GM12878 (cell line): ENCODE results near the gene AIF1. TPM values are rescaled to one million over a fixed set of nuclear protein-coding genes. Genes with fewer than 3 reads are reported as not detected.

ENCODE experiments used
- ATAC-seq: fragments of 200-7000 bp; cut with Tn5 transposase; 3 replicates; pipeline ENCODE4 v1.9.1; 2020; ENCODE audit warnings: mild to moderate bottlenecking, moderate library complexity
- BruUV-seq: library from RNA; stranded (reverse); fragments of 400-500 nt; replicated peaks from 2 replicates; lab custom pipeline; 2021; lab: Mats Ljungman, UMichigan
- CTCF ChIA-PET: fragments of 300-600 bp; sonication (Branson Sonifier 250); formaldehyde crosslinking; extraction: SDS; loops from one replicate; lab custom pipeline; 2021; ENCODE audit warnings: inconsistent platforms; lab: Yijun Ruan, JAX
- POLR2A ChIA-PET: fragments of 350-600 bp; formaldehyde crosslinking; extraction: SDS; loops from one replicate; lab custom pipeline; 2021; ENCODE audit warnings: inconsistent platforms; lab: Charles Lee
- RAD21 ChIA-PET: fragments of 300-600 bp; sonication (Branson Sonifier 250); formaldehyde crosslinking; loops from one replicate; lab custom pipeline; 2023; ENCODE audit warnings: antibody characterized with exemption; ENCODE audit not compliant: unreplicated experiment; lab: Charles Lee
- SMC1A ChIA-PET: fragments of 300-600 bp; sonication (Branson Sonifier 250); formaldehyde crosslinking; loops from one replicate; lab custom pipeline; 2023; ENCODE audit not compliant: unreplicated experiment, uncharacterized antibody; lab: Charles Lee
- DNase-seq: peaks from one replicate; pipeline ENCODE4 v3.0.0-alpha.2; 2011; ENCODE audit warnings: low read depth, low spot score
- FAIRE-seq: peaks from 3 replicates; lab custom pipeline; 2011; peaks lifted over from hg19 to GRCh38; lab: Jason Lieb, UNC
- H2AFZ ChIP-seq: 2 replicates; pipeline ENCODE4 v1.6.0; 2011; ENCODE audit warnings: low read depth, low read length, control low read depth; ENCODE audit not compliant: control insufficient read depth
- H3K27ac ChIP-seq: 2 replicates; pipeline ENCODE4 v1.5.1; 2011; ENCODE audit warnings: control low read depth; ENCODE audit not compliant: control insufficient read depth, insufficient read depth
- H3K27me3 ChIP-seq, 2 experiments: replicated peaks in 1 of 2; 2 replicates each; pipeline versions ENCODE4 v1.6.0 to v1.6.1; 2011; ENCODE audit warnings: low read length in 1 of 2; ENCODE audit not compliant: control insufficient read depth in 2 of 2, insufficient read depth in 2 of 2
- H3K36me3 ChIP-seq, 2 experiments: 2 replicates each; pipeline ENCODE4 v1.5.1; 2011; ENCODE audit warnings: low read length in 1 of 2; ENCODE audit not compliant: control insufficient read depth in 2 of 2, insufficient read depth in 2 of 2
- H3K4me1 ChIP-seq: 2 replicates; pipeline ENCODE4 v1.6.1; 2011; ENCODE audit warnings: mild to moderate bottlenecking, low read length, moderate library complexity, mixed read lengths; ENCODE audit not compliant: control insufficient read depth, insufficient read depth
- H3K4me2 ChIP-seq: 2 replicates; pipeline ENCODE4 v1.6.0; 2011; ENCODE audit warnings: control low read depth; ENCODE audit not compliant: control insufficient read depth, insufficient read depth
- H3K4me3 ChIP-seq: fragments of 200-600 bp; sonication (generic); 2 replicates; pipeline ENCODE4 v1.5.1; 2016
- H3K79me2 ChIP-seq: 2 replicates; pipeline ENCODE4 v1.6.0; 2011; ENCODE audit warnings: low read length; ENCODE audit not compliant: control insufficient read depth, insufficient read depth
- H3K9ac ChIP-seq: 2 replicates; pipeline ENCODE4 v1.8.0; 2011; ENCODE audit warnings: low read length, control low read depth, mixed read lengths; ENCODE audit not compliant: control insufficient read depth, insufficient read depth
- H3K9me3 ChIP-seq: replicated peaks from 3 replicates; pipeline ENCODE4 v1.5.1; 2011; ENCODE audit warnings: mild to moderate bottlenecking, low read length; ENCODE audit not compliant: control insufficient read depth, insufficient read depth
- H4K20me1 ChIP-seq: 2 replicates; pipeline ENCODE4 v1.6.0; 2011; ENCODE audit not compliant: control insufficient read depth, insufficient read depth
- FOS ChIP-seq: IDR thresholded peaks from 3 replicates; pipeline ENCODE4 v1.6.1; 2011; ENCODE audit warnings: borderline replicate concordance; ENCODE audit not compliant: insufficient read length; ENCODE audit errors: extremely low read depth
- IRF4 ChIP-seq: IDR thresholded peaks from 2 replicates; pipeline ENCODE4 v1.6.1; 2011; ENCODE audit warnings: low read depth, low read length
- NBN ChIP-seq: fragments of 450-650 bp; IDR thresholded peaks from 2 replicates; pipeline ENCODE4 v1.6.1; 2016
- RB1 ChIP-seq: fragments of 450-650 bp; formaldehyde crosslinking; IDR thresholded peaks from 2 replicates; pipeline ENCODE4 v1.6.1; 2017; ENCODE audit warnings: mild to moderate bottlenecking, borderline replicate concordance
- YY1 ChIP-seq: IDR thresholded peaks from 2 replicates; pipeline ENCODE4 v1.6.1; 2011; ENCODE audit warnings: low read depth, mild to moderate bottlenecking, low read length
- WGBS: methylation state at CpG from one replicate; pipeline ENCODE4 v1.1.6; 2016; ENCODE audit warnings: low lambda C conversion rate; ENCODE audit not compliant: insufficient replicate concordance, insufficient coverage; ENCODE audit errors: missing lambda C conversion rate; 5-methylcytosine and 5-hydroxymethylcytosine counted together
- in situ Hi-C: fragments of 300-500 bp; cut with MboI; formaldehyde crosslinking; loops from 9 replicates; pipeline ENCODE4 v1.14.3; 2018; ENCODE audit warnings: mixed read lengths
- intact Hi-C: fragments of 100-400 bp; cut with micrococcal nuclease; formaldehyde crosslinking; loops from one replicate; pipeline ENCODE4 v1.14.2; 2022; ENCODE audit not compliant: unreplicated experiment
- polyA plus RNA-seq, 11 experiments: library from polyadenylated mRNA; depleted of rRNA in 4 of 11; unstranded in 6 of 11; stranded (reverse) in 5 of 11; fragments of >200 nt; fragmentation: Nextera tagmentation in 4 of 11; fragmentation: Illumina TruSeq in 1 of 11; extraction: Ambion mirVana in 4 of 11; extraction: Trizol in 1 of 11; gene quantifications; 1 replicate in 1 of 11; 2 replicates in 10 of 11; pipeline versions ENCODE4 v1.2.1 to v1.2.3, GENCODE V29; 2011 to 2016; ENCODE audit warnings: inconsistent platforms in 2 of 11, missing spikeins in 2 of 11, low read depth in 1 of 11
- total RNA-seq, 4 experiments: library from RNA; depleted of rRNA in 3 of 4; stranded (reverse); fragments of >200 nt in 3 of 4; fragmentation: Illumina TruSeq in 1 of 4; extraction: Trizol in 1 of 4; gene quantifications; 2 replicates each; pipeline versions ENCODE4 v1.2.1 to v1.2.3, GENCODE V29; 2013 to 2021
- TF ChIP-seq, protein P1 (sequence below): IDR thresholded peaks from 2 replicates; pipeline ENCODE4 v1.6.1; 2011; ENCODE audit warnings: mild to moderate bottlenecking, low read depth, low read length, moderate library complexity; ENCODE audit not compliant: insufficient replicate concordance
- TF ChIP-seq, protein P2 (sequence below): IDR thresholded peaks from 2 replicates; pipeline ENCODE4 v1.6.1; 2012; ENCODE audit warnings: improper control_type of control experiment, low read depth, low read length; ENCODE audit not compliant: insufficient replicate concordance
- TF ChIP-seq, protein P3 (sequence below): IDR thresholded peaks from 2 replicates; pipeline ENCODE4 v1.6.1; 2012; ENCODE audit warnings: low read depth, low read length, improper control_type of control experiment
- TF ChIP-seq, protein P4 (sequence below): fragments of 450-650 bp; IDR thresholded peaks from 2 replicates; pipeline ENCODE4 v1.6.1; 2017; ENCODE audit warnings: mild to moderate bottlenecking

Gene AIF1
- total and polyA plus RNA-seq, 10 of the 15 experiments (the other 5 are each of a cell fraction or from before 2014, with no cell fraction given), result 1.9 to 256 (median 134) TPM

DNA sequence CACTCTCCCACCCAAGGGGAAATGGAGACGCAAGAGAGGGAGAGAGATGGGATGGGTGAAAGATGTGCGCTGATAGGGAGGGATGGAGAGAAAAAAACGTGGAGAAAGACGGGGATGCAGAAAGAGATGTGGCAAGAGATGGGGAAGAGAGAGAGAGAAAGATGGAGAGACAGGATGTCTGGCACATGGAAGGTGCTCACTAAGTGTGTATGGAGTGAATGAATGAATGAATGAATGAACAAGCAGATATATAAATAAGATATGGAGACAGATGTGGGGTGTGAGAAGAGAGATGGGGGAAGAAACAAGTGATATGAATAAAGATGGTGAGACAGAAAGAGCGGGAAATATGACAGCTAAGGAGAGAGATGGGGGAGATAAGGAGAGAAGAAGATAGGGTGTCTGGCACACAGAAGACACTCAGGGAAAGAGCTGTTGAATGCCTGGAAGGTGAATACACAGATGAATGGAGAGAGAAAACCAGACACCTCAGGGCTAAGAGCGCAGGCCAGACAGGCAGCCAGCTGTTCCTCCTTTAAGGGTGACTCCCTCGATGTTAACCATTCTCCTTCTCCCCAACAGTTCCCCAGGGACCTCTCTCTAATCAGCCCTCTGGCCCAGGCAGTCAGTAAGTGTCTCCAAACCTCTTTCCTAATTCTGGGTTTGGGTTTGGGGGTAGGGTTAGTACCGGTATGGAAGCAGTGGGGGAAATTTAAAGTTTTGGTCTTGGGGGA, 38.9 kb upstream of the AIF1 start (continued):
- TF ChIP-seq RB1, result peak; percentile 49; the same call in 1 of the 2 replicates
- no peak; the same call in 1 of the 2 replicates for TF ChIP-seq NBN
- TF ChIP-seq YY1, result peak; percentile 8; the same call in 1 of the 2 replicates

DNA sequence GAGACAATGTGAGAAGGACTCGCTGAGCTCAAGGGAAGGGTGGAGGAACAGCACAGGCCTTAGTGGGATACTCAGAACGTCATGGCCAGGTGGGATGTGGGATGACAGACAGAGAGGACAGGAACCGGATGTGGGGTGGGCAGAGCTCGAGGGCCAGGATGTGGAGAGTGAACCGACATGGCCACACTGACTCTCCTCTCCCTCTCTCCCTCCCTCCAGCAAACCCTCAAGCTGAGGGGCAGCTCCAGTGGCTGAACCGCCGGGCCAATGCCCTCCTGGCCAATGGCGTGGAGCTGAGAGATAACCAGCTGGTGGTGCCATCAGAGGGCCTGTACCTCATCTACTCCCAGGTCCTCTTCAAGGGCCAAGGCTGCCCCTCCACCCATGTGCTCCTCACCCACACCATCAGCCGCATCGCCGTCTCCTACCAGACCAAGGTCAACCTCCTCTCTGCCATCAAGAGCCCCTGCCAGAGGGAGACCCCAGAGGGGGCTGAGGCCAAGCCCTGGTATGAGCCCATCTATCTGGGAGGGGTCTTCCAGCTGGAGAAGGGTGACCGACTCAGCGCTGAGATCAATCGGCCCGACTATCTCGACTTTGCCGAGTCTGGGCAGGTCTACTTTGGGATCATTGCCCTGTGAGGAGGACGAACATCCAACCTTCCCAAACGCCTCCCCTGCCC, 38.0 kb upstream of the AIF1 start:
- no peak for DNase-seq
- ATAC-seq, result peak; percentile 12
- POLR2A ChIA-PET, result interaction anchor here (0.7 to 17.1 kb wide), 10 partner anchors 7 to 253 kb away, joined by 3 to 282 read pairs (median 28); partner anchors contain the start of genes ATP6V1G2, DDX39B, HSPA1B and LSM2
- no peak for FAIRE-seq
- H3K27ac ChIP-seq, result peak overlapping the region; percentile 96
- CTCF ChIA-PET, result interaction anchor here (0.6 to 31.0 kb wide), 7 partner anchors 16 to 192 kb away, joined by 3 to 2098 read pairs (median 3); partner anchors contain the start of genes ATP6V1G2, DDX39B, LST1 and LTA
- 7% methylated on average over 19 of the region's 19 CpGs for WGBS
- RAD21 ChIA-PET, result interaction anchor here (0.7 to 17.5 kb wide), 9 partner anchors 9 to 254 kb away, joined by 3 to 620 read pairs (median 7); partner anchors contain the start of genes ATP6V1G2, DDX39B, LST1 and NCR3
- in situ Hi-C loops, result no loop called here
- peaks cover 47% of the 10 kb centered on the region for H3K4me1 ChIP-seq
- no TSS peak for BruUV-seq
- no peaks in the 10 kb centered on the region for H4K20me1 ChIP-seq
- H3K4me3 ChIP-seq, result peak overlapping the region; percentile 91
- H3K36me3 ChIP-seq, result peaks cover 0 to 7% of the 10 kb centered on the region in 2 experiments; a peak in 2 of 4 replicates
- peak overlapping the region; percentile 84 for H3K4me2 ChIP-seq
- no peaks in the 10 kb centered on the region for H3K9me3 ChIP-seq
- no peak overlapping the region for H2AFZ ChIP-seq
- intact Hi-C loops, result loop anchor here (1.0 kb wide), 1 partner anchor 17 kb away; no protein-coding TSS in a partner anchor
- H3K27me3 ChIP-seq, result no peaks in the 10 kb centered on the region
- SMC1A ChIA-PET, result interaction anchor here (0.8 to 45.5 kb wide), 6 partner anchors 8 to 40 kb away, joined by 3 to 1989 read pairs (median 30); partner anchors contain the start of genes AIF1, ATP6V1G2, DDX39B and LST1
- peak overlapping the region; percentile 82 for H3K9ac ChIP-seq
- H3K79me2 ChIP-seq, result peaks cover 87% of the 10 kb centered on the region
- TF ChIP-seq, protein P1, sequence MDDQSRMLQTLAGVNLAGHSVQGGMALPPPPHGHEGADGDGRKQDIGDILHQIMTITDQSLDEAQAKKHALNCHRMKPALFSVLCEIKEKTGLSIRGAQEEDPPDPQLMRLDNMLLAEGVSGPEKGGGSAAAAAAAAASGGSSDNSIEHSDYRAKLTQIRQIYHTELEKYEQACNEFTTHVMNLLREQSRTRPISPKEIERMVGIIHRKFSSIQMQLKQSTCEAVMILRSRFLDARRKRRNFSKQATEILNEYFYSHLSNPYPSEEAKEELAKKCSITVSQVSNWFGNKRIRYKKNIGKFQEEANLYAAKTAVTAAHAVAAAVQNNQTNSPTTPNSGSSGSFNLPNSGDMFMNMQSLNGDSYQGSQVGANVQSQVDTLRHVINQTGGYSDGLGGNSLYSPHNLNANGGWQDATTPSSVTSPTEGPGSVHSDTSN, result peak; percentile 70
- TF ChIP-seq, protein P2, sequence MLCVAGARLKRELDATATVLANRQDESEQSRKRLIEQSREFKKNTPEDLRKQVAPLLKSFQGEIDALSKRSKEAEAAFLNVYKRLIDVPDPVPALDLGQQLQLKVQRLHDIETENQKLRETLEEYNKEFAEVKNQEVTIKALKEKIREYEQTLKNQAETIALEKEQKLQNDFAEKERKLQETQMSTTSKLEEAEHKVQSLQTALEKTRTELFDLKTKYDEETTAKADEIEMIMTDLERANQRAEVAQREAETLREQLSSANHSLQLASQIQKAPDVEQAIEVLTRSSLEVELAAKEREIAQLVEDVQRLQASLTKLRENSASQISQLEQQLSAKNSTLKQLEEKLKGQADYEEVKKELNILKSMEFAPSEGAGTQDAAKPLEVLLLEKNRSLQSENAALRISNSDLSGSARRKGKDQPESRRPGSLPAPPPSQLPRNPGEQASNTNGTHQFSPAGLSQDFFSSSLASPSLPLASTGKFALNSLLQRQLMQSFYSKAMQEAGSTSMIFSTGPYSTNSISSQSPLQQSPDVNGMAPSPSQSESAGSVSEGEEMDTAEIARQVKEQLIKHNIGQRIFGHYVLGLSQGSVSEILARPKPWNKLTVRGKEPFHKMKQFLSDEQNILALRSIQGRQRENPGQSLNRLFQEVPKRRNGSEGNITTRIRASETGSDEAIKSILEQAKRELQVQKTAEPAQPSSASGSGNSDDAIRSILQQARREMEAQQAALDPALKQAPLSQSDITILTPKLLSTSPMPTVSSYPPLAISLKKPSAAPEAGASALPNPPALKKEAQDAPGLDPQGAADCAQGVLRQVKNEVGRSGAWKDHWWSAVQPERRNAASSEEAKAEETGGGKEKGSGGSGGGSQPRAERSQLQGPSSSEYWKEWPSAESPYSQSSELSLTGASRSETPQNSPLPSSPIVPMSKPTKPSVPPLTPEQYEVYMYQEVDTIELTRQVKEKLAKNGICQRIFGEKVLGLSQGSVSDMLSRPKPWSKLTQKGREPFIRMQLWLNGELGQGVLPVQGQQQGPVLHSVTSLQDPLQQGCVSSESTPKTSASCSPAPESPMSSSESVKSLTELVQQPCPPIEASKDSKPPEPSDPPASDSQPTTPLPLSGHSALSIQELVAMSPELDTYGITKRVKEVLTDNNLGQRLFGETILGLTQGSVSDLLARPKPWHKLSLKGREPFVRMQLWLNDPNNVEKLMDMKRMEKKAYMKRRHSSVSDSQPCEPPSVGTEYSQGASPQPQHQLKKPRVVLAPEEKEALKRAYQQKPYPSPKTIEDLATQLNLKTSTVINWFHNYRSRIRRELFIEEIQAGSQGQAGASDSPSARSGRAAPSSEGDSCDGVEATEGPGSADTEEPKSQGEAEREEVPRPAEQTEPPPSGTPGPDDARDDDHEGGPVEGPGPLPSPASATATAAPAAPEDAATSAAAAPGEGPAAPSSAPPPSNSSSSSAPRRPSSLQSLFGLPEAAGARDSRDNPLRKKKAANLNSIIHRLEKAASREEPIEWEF, result no peak
- TF ChIP-seq IRF4 (peak; percentile 29; the same call in 1 of the 2 replicates), FOS (no peak), NBN (no peak; the same call in 1 of the 2 replicates)
- TF ChIP-seq, protein P3, sequence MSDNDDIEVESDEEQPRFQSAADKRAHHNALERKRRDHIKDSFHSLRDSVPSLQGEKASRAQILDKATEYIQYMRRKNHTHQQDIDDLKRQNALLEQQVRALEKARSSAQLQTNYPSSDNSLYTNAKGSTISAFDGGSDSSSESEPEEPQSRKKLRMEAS, result peak; percentile 64; the same call in 1 of the 2 replicates
- TF ChIP-seq, protein P4, sequence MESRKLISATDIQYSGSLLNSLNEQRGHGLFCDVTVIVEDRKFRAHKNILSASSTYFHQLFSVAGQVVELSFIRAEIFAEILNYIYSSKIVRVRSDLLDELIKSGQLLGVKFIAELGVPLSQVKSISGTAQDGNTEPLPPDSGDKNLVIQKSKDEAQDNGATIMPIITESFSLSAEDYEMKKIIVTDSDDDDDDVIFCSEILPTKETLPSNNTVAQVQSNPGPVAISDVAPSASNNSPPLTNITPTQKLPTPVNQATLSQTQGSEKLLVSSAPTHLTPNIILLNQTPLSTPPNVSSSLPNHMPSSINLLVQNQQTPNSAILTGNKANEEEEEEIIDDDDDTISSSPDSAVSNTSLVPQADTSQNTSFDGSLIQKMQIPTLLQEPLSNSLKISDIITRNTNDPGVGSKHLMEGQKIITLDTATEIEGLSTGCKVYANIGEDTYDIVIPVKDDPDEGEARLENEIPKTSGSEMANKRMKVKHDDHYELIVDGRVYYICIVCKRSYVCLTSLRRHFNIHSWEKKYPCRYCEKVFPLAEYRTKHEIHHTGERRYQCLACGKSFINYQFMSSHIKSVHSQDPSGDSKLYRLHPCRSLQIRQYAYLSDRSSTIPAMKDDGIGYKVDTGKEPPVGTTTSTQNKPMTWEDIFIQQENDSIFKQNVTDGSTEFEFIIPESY, result no peak
